Measurements from ENCODE around the gene KRT14. TPM values are rescaled to one million over a fixed set of nuclear protein-coding genes. Genes with fewer than 3 reads are reported as not detected.
A peak's percentile ranks its signal among the peaks of the same experiment; 100 is the strongest.

KRT14 gene
- total and polyA plus RNA-seq, 2 of the 4 experiments (the other 2 are of a cell fraction), result not detected

DNA sequence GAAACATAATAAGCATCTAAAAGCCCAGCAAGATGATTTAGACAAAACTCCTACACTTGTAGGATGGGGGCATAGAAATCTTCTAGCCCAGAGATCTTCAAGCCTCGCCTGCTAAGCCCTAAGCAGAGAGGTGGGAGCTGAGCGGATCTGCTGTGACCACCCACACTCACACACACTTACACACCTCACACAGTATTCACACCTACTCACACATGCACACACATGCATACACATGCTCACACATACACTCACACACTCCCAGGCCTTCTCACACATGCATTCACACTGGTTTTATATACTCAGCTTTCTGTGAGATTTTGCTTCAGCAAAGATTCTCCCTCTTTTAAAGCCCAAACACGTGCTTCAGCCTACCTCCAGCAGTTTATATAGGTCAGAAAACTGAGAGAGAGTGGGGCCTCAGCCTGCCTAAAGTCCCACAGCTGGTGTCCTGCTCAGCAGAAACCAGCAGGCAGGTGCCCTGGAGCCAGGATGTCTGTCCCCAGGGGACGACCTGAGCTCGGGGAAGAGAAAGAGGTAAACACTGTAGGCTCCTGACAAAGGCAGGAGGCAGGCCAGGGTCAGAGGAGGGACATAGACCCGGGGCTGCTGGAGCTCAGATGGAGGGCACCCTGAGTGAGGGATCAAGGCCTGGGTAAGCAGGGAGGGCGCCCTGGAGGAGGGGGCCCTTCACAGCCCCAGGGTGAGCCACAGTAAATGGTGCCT, 46.6 kb downstream of the KRT14 start:
- H3K9me3 ChIP-seq (ENCODE audit: control insufficient read depth, insufficient read depth, low read length), result no peaks in the 10 kb centered on the region
- no peaks in the 10 kb centered on the region for H3K36me3 ChIP-seq (ENCODE audit: control insufficient read depth, insufficient read depth, low read length)
- dilution Hi-C loops (cut with HindIII; ENCODE audit: low sequenced_read_pairs, unreplicated experiment) (no loop called here), intact Hi-C loops (cut with micrococcal nuclease) (no loop called here), in situ Hi-C loops (cut with MboI; ENCODE audit: low sequenced_read_pairs) (no loop called here)
- H2AK5ac ChIP-seq (ENCODE audit: low read depth, low read length), result peak overlapping the region; percentile 73
- H3K56ac ChIP-seq (ENCODE audit: extremely low read depth, insufficient read depth, low read length), result no peak overlapping the region
- no peaks in the 10 kb centered on the region for H4K20me1 ChIP-seq (ENCODE audit: insufficient read depth, low read length)
- no peak for DNase-seq
- no peak overlapping the region for H4K5ac ChIP-seq (ENCODE audit: low read depth, low read length)
- no peak overlapping the region; the same call in none of the 2 replicates for H3K18ac ChIP-seq (ENCODE audit: low read depth, low read length)
- no peaks in the 10 kb centered on the region for H3K79me1 ChIP-seq (ENCODE audit: low read depth in 1 of 2, low read length in 2 of 2)
- no peak for ATAC-seq (ENCODE audit: low read depth)
- H3K4me2 ChIP-seq (ENCODE audit: low read depth, low read length), result no peak overlapping the region
- peak overlapping the region; percentile 49 for H2AFZ ChIP-seq (replicated peaks; ENCODE audit: low read length, poor library complexity)
- no peak overlapping the region for H3K4me3 ChIP-seq (ENCODE audit: insufficient read depth, low read depth, low read length)
- H3K9me1 ChIP-seq (ENCODE audit: insufficient read depth, low read length), result peaks cover 11% of the 10 kb centered on the region
- H3K14ac ChIP-seq (replicated peaks; ENCODE audit: low read depth, low read length), result peak overlapping the region; percentile 76
- H3K27ac ChIP-seq (ENCODE audit: insufficient read depth, low read length), result no peak overlapping the region
- peak overlapping the region; percentile 35; the same call in 1 of the 3 replicates for H2BK15ac ChIP-seq (ENCODE audit: low read depth, low read length)
- WGBS, 2 experiments (ENCODE audit: extremely low coverage in 2 of 2, insufficient read length in 1 of 2), result 48% methylated on average over 3 of the region's 7 CpGs; no CpG with 5 or more reads in 1 of the 2 experiments
- H4K91ac ChIP-seq (ENCODE audit: insufficient read depth, low read depth, low read length), result peak overlapping the region; percentile 58
- ChIA-PET CTCF (no interaction called here), POLR2A (ENCODE audit: unreplicated experiment) (interaction anchor here (0.6 kb wide), 1 partner anchor 124 kb away, joined by 7 read pairs; no protein-coding TSS in a partner anchor)
- no TSS peak for BruUV-seq (replicated peaks)
- no peak overlapping the region for H2BK5ac ChIP-seq (ENCODE audit: low read depth, low read length, poor library complexity, severe bottlenecking)
- peak overlapping the region; percentile 38 for H2AK9ac ChIP-seq (replicated peaks; ENCODE audit: low read depth, low read length, poor library complexity)
- no peak overlapping the region; a peak in 1 of 4 replicates for H4K8ac ChIP-seq (ENCODE audit: low read depth in 2 of 2, low read length in 2 of 2)
- TF ChIP-seq RFX5 (IDR thresholded peaks at IDR 0.05; ENCODE audit: low read depth, low read length), result no peak
- TF ChIP-seq, protein P1, sequence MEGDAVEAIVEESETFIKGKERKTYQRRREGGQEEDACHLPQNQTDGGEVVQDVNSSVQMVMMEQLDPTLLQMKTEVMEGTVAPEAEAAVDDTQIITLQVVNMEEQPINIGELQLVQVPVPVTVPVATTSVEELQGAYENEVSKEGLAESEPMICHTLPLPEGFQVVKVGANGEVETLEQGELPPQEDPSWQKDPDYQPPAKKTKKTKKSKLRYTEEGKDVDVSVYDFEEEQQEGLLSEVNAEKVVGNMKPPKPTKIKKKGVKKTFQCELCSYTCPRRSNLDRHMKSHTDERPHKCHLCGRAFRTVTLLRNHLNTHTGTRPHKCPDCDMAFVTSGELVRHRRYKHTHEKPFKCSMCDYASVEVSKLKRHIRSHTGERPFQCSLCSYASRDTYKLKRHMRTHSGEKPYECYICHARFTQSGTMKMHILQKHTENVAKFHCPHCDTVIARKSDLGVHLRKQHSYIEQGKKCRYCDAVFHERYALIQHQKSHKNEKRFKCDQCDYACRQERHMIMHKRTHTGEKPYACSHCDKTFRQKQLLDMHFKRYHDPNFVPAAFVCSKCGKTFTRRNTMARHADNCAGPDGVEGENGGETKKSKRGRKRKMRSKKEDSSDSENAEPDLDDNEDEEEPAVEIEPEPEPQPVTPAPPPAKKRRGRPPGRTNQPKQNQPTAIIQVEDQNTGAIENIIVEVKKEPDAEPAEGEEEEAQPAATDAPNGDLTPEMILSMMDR (conservative IDR thresholded peaks at IDR 0.05; ENCODE audit: low read depth, low read length), result no peak
- no peak for TF ChIP-seq SMC3 (IDR thresholded peaks at IDR 0.05; ENCODE audit: low read depth, low read length)
- TF ChIP-seq ELK1 (IDR thresholded peaks at IDR 0.05; ENCODE audit: borderline replicate concordance, low read depth, low read length), result no peak
- H3K9ac ChIP-seq (ENCODE audit: low read depth, low read length), result no peak overlapping the region
- peak overlapping the region; percentile 46; the same call in 1 of the 2 replicates for H3K4ac ChIP-seq (ENCODE audit: low read depth, low read length)
- no peak overlapping the region for H3K23ac ChIP-seq (ENCODE audit: low read depth, low read length)
- H3K27me3 ChIP-seq (ENCODE audit: control insufficient read depth, insufficient read depth, low read length), result no peaks in the 10 kb centered on the region
- peak overlapping the region; percentile 32; the same call in 1 of the 2 replicates for H2BK120ac ChIP-seq (ENCODE audit: low read depth, low read length)
- H3K4me1 ChIP-seq (ENCODE audit: control insufficient read depth, insufficient read depth, low read length), result peaks cover 20% of the 10 kb centered on the region
- no peak overlapping the region; the same call in 1 of the 2 replicates for H2BK20ac ChIP-seq (ENCODE audit: low read depth, low read length)

Data from IMR-90 (cell line).